CD4-positive, alpha-beta T cell (primary cell): ENCODE measurements around the gene ZYX. TPM values are rescaled to one million over a fixed set of nuclear protein-coding genes. Genes with fewer than 3 reads are reported as not detected.
"Not testable (repeated sequence)": the region's sequence is repeated elsewhere in the genome, so short reads cannot be mapped to it uniquely, and the experiment has no call there.

Source experiments
- ATAC-seq: fragments of 200-7000 bp; cut with Tn5 transposase; one replicate; pipeline ENCODE4 v1.10.0; 2022; ENCODE audit warnings: mild to moderate bottlenecking; ENCODE audit not compliant: poor library complexity
- CTCF ChIA-PET: fragments of 350-600 bp; sonication (Branson Sonifier 250); formaldehyde crosslinking; loops from one replicate; lab custom pipeline; 2021; ENCODE audit warnings: antibody characterized with exemption, inconsistent platforms; lab: Charles Lee
- POLR2A ChIA-PET: fragments of 350-600 bp; sonication (Branson Sonifier 250); formaldehyde crosslinking; loops from one replicate; lab custom pipeline; 2021; ENCODE audit warnings: antibody characterized with exemption, inconsistent platforms; lab: Charles Lee
- DNase-seq, 14 experiments: peaks; one replicate each; pipeline ENCODE4 v3.0.0-alpha.2; 2013 to 2020; ENCODE audit warnings: mixed read lengths in 2 of 14
- H3K27ac ChIP-seq, 2 donors: one replicate each; pipeline versions ENCODE4 v1.5.1 to v1.7.0; 2013; ENCODE audit warnings: low read length in 2 of 2, low read depth in 1 of 2, mild to moderate bottlenecking in 1 of 2
- H3K27me3 ChIP-seq, 2 experiments: 1 replicate in 1 of 2; 2 replicates in 1 of 2; pipeline versions ENCODE4 v1.6.1 to v1.7.0; 2013; ENCODE audit warnings: low read length in 2 of 2, control low read depth in 1 of 2, mild to moderate bottlenecking in 1 of 2, moderate library complexity in 1 of 2; ENCODE audit not compliant: insufficient read depth in 2 of 2, control insufficient read depth in 1 of 2
- H3K36me3 ChIP-seq: one replicate; pipeline ENCODE4 v1.6.1; 2013; ENCODE audit warnings: low read length, control low read depth; ENCODE audit not compliant: insufficient read depth
- H3K4me1 ChIP-seq: one replicate; pipeline ENCODE4 v1.6.1; 2013; ENCODE audit warnings: low read length, control low read depth; ENCODE audit not compliant: insufficient read depth
- H3K4me3 ChIP-seq: one replicate; pipeline ENCODE4 v1.5.1; 2013; ENCODE audit warnings: mild to moderate bottlenecking, low read length, moderate library complexity
- H3K9me3 ChIP-seq, 2 experiments: 1 replicate in 1 of 2; 2 replicates in 1 of 2; pipeline versions ENCODE4 v1.6.1 to v1.7.0; 2013; ENCODE audit warnings: low read length in 2 of 2, mild to moderate bottlenecking in 2 of 2, control low read depth in 1 of 2, moderate library complexity in 1 of 2; ENCODE audit not compliant: control insufficient read depth in 1 of 2, insufficient read depth in 1 of 2
- H3K27ac Mint-ChIP-seq: one replicate; pipeline ENCODE4 v1.8.0; 2020; ENCODE audit warnings: mixed read lengths
- H3K27me3 Mint-ChIP-seq: one replicate; pipeline ENCODE4 v1.8.0; 2021; ENCODE audit warnings: mixed read lengths
- H3K36me3 Mint-ChIP-seq: one replicate; pipeline ENCODE4 v1.8.0; 2021; ENCODE audit warnings: low read depth, mixed read lengths
- H3K4me1 Mint-ChIP-seq: one replicate; pipeline ENCODE4 v1.8.0; 2021; ENCODE audit warnings: low read depth, mixed read lengths
- H3K4me3 Mint-ChIP-seq: one replicate; pipeline ENCODE4 v1.8.0; 2020; ENCODE audit warnings: mild to moderate bottlenecking, mixed read lengths
- H3K9me3 Mint-ChIP-seq: one replicate; pipeline ENCODE4 v1.8.0; 2020; ENCODE audit warnings: mixed read lengths
- intact Hi-C, 2 experiments: fragments of 100-400 bp; cut with DNase I in 1 of 2; cut with micrococcal nuclease in 1 of 2; formaldehyde crosslinking; loops; one replicate each; pipeline versions ENCODE4 v1.15.1 to v1.9.0; 2023 to 2025; cut with DNase I, micrococcal nuclease
- total RNA-seq, 174 experiments: library from RNA in 2 of 174; stranded (reverse) in 2 of 174; gene quantifications; one replicate each; pipeline ENCODE4 v1.2.3 and lab custom pipeline; 2021 to 2026
- TF ChIP-seq, protein P1 (sequence below): fragments of 200-600 bp; IDR thresholded peaks from one replicate; pipeline ENCODE4 v1.8.0; 2022; ENCODE audit warnings: antibody characterized with exemption, mild to moderate bottlenecking

Gene ZYX
- total RNA-seq, 2 experiments from 2014 or later = 132 to 146 TPM

DNA sequence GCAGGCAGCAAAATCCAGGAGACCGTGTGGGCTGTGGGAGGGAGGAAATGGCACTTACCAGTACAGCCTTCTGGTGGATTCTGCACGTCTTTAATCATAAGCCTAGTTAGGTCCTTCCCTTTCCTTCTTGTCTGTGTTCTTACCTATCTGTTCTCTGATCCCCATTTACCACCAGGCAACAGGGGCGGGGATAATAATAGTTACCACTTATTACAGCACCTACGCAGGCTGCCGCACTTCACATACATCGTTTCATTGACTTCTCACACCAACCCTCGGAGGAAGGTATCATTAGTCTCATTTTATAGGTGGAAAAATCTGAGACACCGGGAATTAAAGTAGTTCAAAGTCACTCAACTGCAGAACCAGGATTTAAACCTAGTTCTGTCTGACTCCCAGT lies 32.0 kb downstream of the ZYX start:
- peaks cover 21% of the 10 kb centered on the region for H3K4me1 ChIP-seq

DNA sequence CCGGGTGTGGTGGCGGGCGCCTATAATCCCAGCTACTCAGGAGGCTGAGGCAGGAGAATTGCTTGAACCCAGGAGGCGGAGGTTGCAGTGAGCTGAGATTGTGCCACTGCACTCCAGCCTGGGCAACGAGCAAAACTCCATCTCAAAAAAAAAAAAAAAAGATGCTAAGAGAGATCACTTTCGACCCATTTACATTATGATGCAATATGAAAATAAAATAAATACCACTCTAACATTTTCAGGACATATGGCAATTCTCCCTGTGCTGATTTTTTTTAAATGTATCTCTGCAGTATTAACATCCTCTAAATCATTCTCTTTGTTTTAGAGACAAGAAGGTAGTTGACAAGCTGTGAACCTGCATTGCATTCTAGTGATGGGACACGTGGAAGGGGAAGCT lies 34.1 kb downstream of the ZYX start:
- not testable (repeated sequence) for H3K27me3 ChIP-seq, H3K4me3 ChIP-seq, H3K4me3 Mint-ChIP-seq, H3K4me1 ChIP-seq, H3K36me3 ChIP-seq, DNase-seq, ATAC-seq, H3K9me3 ChIP-seq, H3K27ac Mint-ChIP-seq, H3K27ac ChIP-seq, H3K9me3 Mint-ChIP-seq, H3K27me3 Mint-ChIP-seq
- H3K4me1 Mint-ChIP-seq = peaks cover 58% of the 10 kb centered on the region
- intact Hi-C loops = loop anchor here (1.0 to 5.0 kb wide), 3 partner anchors 113 to 408 kb away; no protein-coding TSS in a partner anchor
- CTCF ChIA-PET = interaction anchor here (0.7 to 2.6 kb wide), 2 partner anchors 35 to 175 kb away, joined by 5 to 16 read pairs; no protein-coding TSS in a partner anchor
- peaks cover 49% of the 10 kb centered on the region for H3K36me3 Mint-ChIP-seq
- POLR2A ChIA-PET = interaction anchor here (1.0 to 2.0 kb wide), 2 partner anchors 35 to 175 kb away, joined by 3 to 9 read pairs; no protein-coding TSS in a partner anchor

More for the DNA sequence above, 32.0 kb downstream of the ZYX start:
- TF ChIP-seq, protein P1, sequence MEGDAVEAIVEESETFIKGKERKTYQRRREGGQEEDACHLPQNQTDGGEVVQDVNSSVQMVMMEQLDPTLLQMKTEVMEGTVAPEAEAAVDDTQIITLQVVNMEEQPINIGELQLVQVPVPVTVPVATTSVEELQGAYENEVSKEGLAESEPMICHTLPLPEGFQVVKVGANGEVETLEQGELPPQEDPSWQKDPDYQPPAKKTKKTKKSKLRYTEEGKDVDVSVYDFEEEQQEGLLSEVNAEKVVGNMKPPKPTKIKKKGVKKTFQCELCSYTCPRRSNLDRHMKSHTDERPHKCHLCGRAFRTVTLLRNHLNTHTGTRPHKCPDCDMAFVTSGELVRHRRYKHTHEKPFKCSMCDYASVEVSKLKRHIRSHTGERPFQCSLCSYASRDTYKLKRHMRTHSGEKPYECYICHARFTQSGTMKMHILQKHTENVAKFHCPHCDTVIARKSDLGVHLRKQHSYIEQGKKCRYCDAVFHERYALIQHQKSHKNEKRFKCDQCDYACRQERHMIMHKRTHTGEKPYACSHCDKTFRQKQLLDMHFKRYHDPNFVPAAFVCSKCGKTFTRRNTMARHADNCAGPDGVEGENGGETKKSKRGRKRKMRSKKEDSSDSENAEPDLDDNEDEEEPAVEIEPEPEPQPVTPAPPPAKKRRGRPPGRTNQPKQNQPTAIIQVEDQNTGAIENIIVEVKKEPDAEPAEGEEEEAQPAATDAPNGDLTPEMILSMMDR = no peak
- ATAC-seq (no peak), DNase-seq (no peak)
- Mint-ChIP-seq H3K27ac (no peak overlapping the region), H3K9me3 (no peaks in the 10 kb centered on the region), H3K4me3 (no peak overlapping the region), H3K4me1 (peaks cover 58% of the 10 kb centered on the region), H3K36me3 (peaks cover 28% of the 10 kb centered on the region), H3K27me3 (no peaks in the 10 kb centered on the region)
- Histone ChIP-seq H3K4me3 (no peak overlapping the region), H3K27ac (no peak overlapping the region), H3K27me3 (no peaks in the 10 kb centered on the region), H3K36me3 (no peaks in the 10 kb centered on the region), H3K9me3 (no peaks in the 10 kb centered on the region)
- CTCF ChIA-PET = no interaction called here
- POLR2A ChIA-PET = no interaction called here
- intact Hi-C loops = no loop called here

DNA sequence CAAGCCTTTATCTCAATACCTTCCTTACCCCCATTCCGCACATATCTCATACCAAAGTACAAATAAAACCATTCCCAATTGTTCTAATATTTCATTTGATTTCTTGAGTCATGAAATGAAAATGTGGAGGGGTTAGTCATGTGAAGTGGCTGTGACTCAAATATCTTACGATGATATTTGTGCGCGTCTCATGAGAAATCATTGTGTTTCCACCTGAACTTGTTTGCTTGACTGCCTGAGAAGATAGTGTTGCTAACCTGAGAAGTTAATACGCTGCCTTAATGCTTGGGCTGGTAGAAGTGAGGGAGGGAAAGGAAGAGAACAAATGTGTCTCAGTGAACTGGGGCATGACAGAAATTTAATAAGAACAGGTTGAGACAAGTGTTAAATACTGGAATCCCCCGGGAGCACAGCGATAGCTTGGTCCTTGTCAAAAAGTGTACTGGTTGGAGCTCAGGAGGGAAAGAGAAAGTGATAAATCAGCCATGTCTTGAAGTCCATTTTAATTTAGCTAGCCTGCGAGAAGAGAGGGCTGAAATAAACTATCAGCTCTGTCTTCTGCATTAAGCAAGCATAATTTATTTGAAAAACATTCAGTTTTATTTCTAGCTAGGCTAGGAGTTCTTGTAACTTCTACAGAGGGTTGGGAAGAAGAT lies 34.7 kb downstream of the ZYX start:
- Mint-ChIP-seq H3K27me3 (no peaks in the 10 kb centered on the region), H3K27ac (no peak overlapping the region), H3K9me3 (no peaks in the 10 kb centered on the region), H3K4me3 (no peak overlapping the region), H3K4me1 (peaks cover 52% of the 10 kb centered on the region), H3K36me3 (peaks cover 55% of the 10 kb centered on the region)
- Histone ChIP-seq H3K4me1 (no peaks in the 10 kb centered on the region), H3K27me3 (no peaks in the 10 kb centered on the region), H3K36me3 (peaks cover 4% of the 10 kb centered on the region), H3K9me3 (no peaks in the 10 kb centered on the region), H3K27ac (no peak overlapping the region), H3K4me3 (no peak overlapping the region)
- TF ChIP-seq, protein P1 = no peak
- ChIA-PET CTCF (interaction anchor here (1.3 to 2.6 kb wide), 3 partner anchors 32 to 175 kb away, joined by 5 to 16 read pairs (median 14); no protein-coding TSS in a partner anchor), POLR2A (interaction anchor here (1.0 to 2.0 kb wide), 2 partner anchors 36 to 175 kb away, joined by 3 to 9 read pairs; no protein-coding TSS in a partner anchor)
- ATAC-seq (no peak), DNase-seq (no peak)
- intact Hi-C loops = loop anchor here (1.0 to 5.0 kb wide), 6 partner anchors 36 to 409 kb away; no protein-coding TSS in a partner anchor
